ENCODE measurements around the gene SPAG16. TPM values are rescaled to one million over a fixed set of nuclear protein-coding genes. Genes with fewer than 3 reads are reported as not detected.

Gene SPAG16
- total RNA-seq, 1 experiment from 2014 or later, result 0.30 TPM

DNA sequence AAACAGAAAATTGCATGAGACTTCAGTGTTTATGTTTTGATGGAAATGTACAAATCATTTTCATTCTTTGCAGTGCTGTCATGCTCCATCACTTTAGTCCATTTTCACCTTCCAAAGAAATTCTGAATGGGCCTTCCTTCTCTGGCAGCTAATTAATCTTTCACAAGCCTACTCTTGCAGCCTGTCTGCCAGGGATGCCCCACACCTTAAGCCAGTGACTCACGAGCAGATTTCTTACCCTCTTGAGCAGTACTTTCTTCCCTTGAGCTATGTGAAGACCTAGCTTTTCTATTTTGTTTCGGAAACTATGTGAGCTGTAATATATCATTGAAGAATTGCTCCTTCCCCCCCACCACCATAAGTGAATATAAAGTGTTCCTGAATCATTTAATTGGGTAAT lies 722.3 kb downstream of the SPAG16 start:
- no peaks in the 10 kb centered on the region for H4K20me1 ChIP-seq (ENCODE audit: insufficient read depth)
- H3K9me2 ChIP-seq (ENCODE audit: insufficient read depth), result no peaks in the 10 kb centered on the region
- H3K9ac ChIP-seq (ENCODE audit: low read length), result no peak overlapping the region
- no peak overlapping the region for H3K4me3 ChIP-seq (replicated peaks in 1 of 2; ENCODE audit: low read depth in 1 of 2, low read length in 2 of 2)
- no peak overlapping the region for H3K4me2 ChIP-seq (ENCODE audit: low read length)
- H3K27me3 ChIP-seq (ENCODE audit: insufficient read depth, low read length), result no peaks in the 10 kb centered on the region
- H2AFZ ChIP-seq (ENCODE audit: low read depth, low read length, poor library complexity, severe bottlenecking), result no peak overlapping the region
- DNase-seq (ENCODE audit: low read depth, low spot score) (no peak), ATAC-seq (no peak)
- H3K9me3 ChIP-seq (ENCODE audit: control insufficient read depth in 1 of 2, insufficient read depth in 1 of 2, low read depth in 1 of 2, low read length in 2 of 2), result no peaks in the 10 kb centered on the region
- intact Hi-C loops (cut with micrococcal nuclease), result no loop called here
- H3K79me2 ChIP-seq (ENCODE audit: insufficient read depth, low read length), result no peaks in the 10 kb centered on the region
- ChIA-PET RAD21 (ENCODE audit: low non-redundant PET in 1 of 2, low total read pairs in 2 of 2, uncharacterized antibody in 2 of 2, unreplicated experiment in 2 of 2) (no interaction called here), CTCF (no interaction called here), POLR2A (no interaction called here)
- H3K27ac ChIP-seq (ENCODE audit: low read depth, low read length), result no peak overlapping the region
- H3K4me1 ChIP-seq (ENCODE audit: control insufficient read depth in 1 of 2, insufficient read depth in 2 of 2, low read length in 2 of 2), result no peaks in the 10 kb centered on the region
- no peaks in the 10 kb centered on the region for H3K36me3 ChIP-seq (ENCODE audit: control insufficient read depth in 1 of 2, insufficient read depth in 2 of 2, low read length in 2 of 2)
- TF ChIP-seq ZNF274 (IDR thresholded peaks at IDR 0.05; ENCODE audit: low read depth, low read length) (no peak), CTCF (IDR thresholded peaks at IDR 0.05 in 2 of 3, conservative IDR thresholded peaks at IDR 0.05 in 1 of 3; ENCODE audit: borderline replicate concordance in 1 of 3, insufficient read depth in 1 of 3, low read depth in 2 of 3, low read length in 2 of 3) (no peak), ZBTB33 (IDR thresholded peaks at IDR 0.05; ENCODE audit: extremely low read depth, insufficient replicate concordance, low read length) (no peak), SRF (IDR thresholded peaks at IDR 0.05; ENCODE audit: low read depth) (no peak)
- BruUV-seq (replicated peaks), result no TSS peak

DNA sequence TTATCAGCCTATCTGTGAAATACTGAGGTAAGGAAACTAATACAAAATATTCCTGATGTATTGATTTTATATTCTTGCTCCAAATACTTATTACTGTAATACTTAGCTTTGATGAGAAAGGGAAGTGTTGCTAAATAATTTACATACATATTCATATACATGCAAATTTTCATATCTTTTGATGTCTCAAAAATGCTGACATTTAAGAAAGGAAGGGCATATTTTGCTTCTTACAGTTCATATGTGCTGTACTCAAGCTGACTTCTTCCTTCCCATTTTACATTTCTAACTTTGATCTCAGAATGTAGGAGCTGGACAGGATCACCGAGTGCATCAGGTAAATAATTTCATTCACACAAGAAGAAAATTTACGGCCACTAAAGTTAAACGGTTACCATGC lies 727.4 kb downstream of the SPAG16 start:
- H3K36me3 ChIP-seq (ENCODE audit: control insufficient read depth in 1 of 2, insufficient read depth in 2 of 2, low read length in 2 of 2), result no peaks in the 10 kb centered on the region
- H3K27me3 ChIP-seq (ENCODE audit: insufficient read depth, low read length), result no peaks in the 10 kb centered on the region
- H3K9me3 ChIP-seq (ENCODE audit: control insufficient read depth in 1 of 2, insufficient read depth in 1 of 2, low read depth in 1 of 2, low read length in 2 of 2), result no peaks in the 10 kb centered on the region
- H3K79me2 ChIP-seq (ENCODE audit: insufficient read depth, low read length), result no peaks in the 10 kb centered on the region
- H4K20me1 ChIP-seq (ENCODE audit: insufficient read depth), result no peaks in the 10 kb centered on the region
- no TSS peak for BruUV-seq (replicated peaks)
- H3K9ac ChIP-seq (ENCODE audit: low read length), result no peak overlapping the region
- H2AFZ ChIP-seq (ENCODE audit: low read depth, low read length, poor library complexity, severe bottlenecking), result no peak overlapping the region
- no peaks in the 10 kb centered on the region for H3K9me2 ChIP-seq (ENCODE audit: insufficient read depth)
- no peak for TF ChIP-seq CBX3 (IDR thresholded peaks at IDR 0.05; ENCODE audit: low read depth)
- TF ChIP-seq RAD21 (IDR thresholded peaks at IDR 0.05; ENCODE audit: low read depth), result no peak
- TF ChIP-seq CTCF (IDR thresholded peaks at IDR 0.05 in 2 of 3, conservative IDR thresholded peaks at IDR 0.05 in 1 of 3; ENCODE audit: borderline replicate concordance in 1 of 3, insufficient read depth in 1 of 3, low read depth in 2 of 3, low read length in 2 of 3), result no peak
- DNase-seq (ENCODE audit: low read depth, low spot score) (no peak), ATAC-seq (no peak)
- intact Hi-C loops (cut with micrococcal nuclease), result no loop called here
- no peaks in the 10 kb centered on the region for H3K4me1 ChIP-seq (ENCODE audit: control insufficient read depth in 1 of 2, insufficient read depth in 2 of 2, low read length in 2 of 2)
- POLR2A ChIA-PET, result no interaction called here
- no peak overlapping the region for H3K27ac ChIP-seq (ENCODE audit: low read depth, low read length)
- CTCF ChIA-PET, result no interaction called here
- no peak overlapping the region for H3K4me3 ChIP-seq (replicated peaks in 1 of 2; ENCODE audit: low read depth in 1 of 2, low read length in 2 of 2)
- no peak overlapping the region for H3K4me2 ChIP-seq (ENCODE audit: low read length)
- RAD21 ChIA-PET (ENCODE audit: low non-redundant PET in 1 of 2, low total read pairs in 2 of 2, uncharacterized antibody in 2 of 2, unreplicated experiment in 2 of 2), result no interaction called here
